Adrenal gland (tissue), 12 donors: ENCODE results near the gene RPIA. TPM values are rescaled to one million over a fixed set of nuclear protein-coding genes. Genes with fewer than 3 reads are reported as not detected.

ENCODE experiments used
- DNase-seq, 7 donors: peaks; one replicate each; pipeline ENCODE4 v3.0.0-alpha.2; 2019 to 2020
- H3K27ac ChIP-seq, 5 donors: fragments of 200-600 bp; sonication (generic) in 4 of 5; 1 replicate in 3 of 5; 2 replicates in 2 of 5; pipeline versions ENCODE4 v1.5.1 to v1.8.0; 2016 to 2020; ENCODE audit warnings: mild to moderate bottlenecking in 1 of 5
- H3K27me3 ChIP-seq: fragments of 200-600 bp; 2 replicates; pipeline ENCODE4 v1.8.0; 2021
- H3K36me3 ChIP-seq, 2 donors: fragments of 200-600 bp; replicated peaks in 1 of 2; 1 replicate in 1 of 2; 2 replicates in 1 of 2; pipeline versions ENCODE4 v1.5.1 to v1.8.0; 2018 to 2022
- H3K4me1 ChIP-seq, 2 donors: fragments of 200-600 bp; replicated peaks in 1 of 2; 1 replicate in 1 of 2; 2 replicates in 1 of 2; pipeline versions ENCODE4 v1.5.1 to v1.8.0; 2018 to 2021
- H3K4me3 ChIP-seq, 4 donors: fragments of 200-600 bp; sonication (generic) in 3 of 4; one replicate each; pipeline ENCODE4 v1.5.1; 2016 to 2018
- H3K9me3 ChIP-seq, 3 donors: fragments of 200-600 bp; sonication (generic) in 1 of 3; replicated peaks in 1 of 3; 1 replicate in 2 of 3; 2 replicates in 1 of 3; pipeline versions ENCODE4 v1.5.1 to v1.8.0; 2016 to 2021
- POLR2A ChIP-seq, 2 donors: fragments of 450-650 bp; IDR thresholded peaks; one replicate each; pipeline ENCODE4 v1.6.1; 2017; ENCODE audit warnings: antibody characterized with exemption in 2 of 2, mild to moderate bottlenecking in 2 of 2, moderate library complexity in 1 of 2
- WGBS, 4 donors: extraction: QIAGEN DNeasy Blood & Tissue Kit in 2 of 4; methylation state at CpG; one replicate each; pipeline versions ENCODE4 v1.1.5 to v1.1.7; 2013 to 2017; 5-methylcytosine and 5-hydroxymethylcytosine counted together
- intact Hi-C, 2 donors: fragments of 100-400 bp; cut with DNase I; formaldehyde crosslinking; loops; one replicate each; pipeline versions ENCODE4 v1.14.1 to v1.15.0; 2022 to 2023
- polyA plus RNA-seq, 3 donors: library from polyadenylated mRNA; stranded (reverse); fragments of 200-250 nt in 2 of 3; fragments of 350-450 nt in 1 of 3; fragmentation: Illumina TruSeq in 1 of 3; extraction: RNeasy Lipid Tissue Mini Kit (QIAGEN cat#74804) in 1 of 3; gene quantifications; one replicate each; pipeline ENCODE4 v1.2.3, GENCODE V29; 2013 to 2014
- total RNA-seq, 9 donors: library from RNA; depleted of rRNA in 4 of 9; stranded (reverse); fragments of >200 nt in 4 of 9; fragments of 120-200 nt in 1 of 9; fragmentation: NEBNext Ultra II Directional in 1 of 9; extraction: Animal tissue kit (Norgen Biotek cat#: 25700) in 1 of 9; gene quantifications; one replicate each; pipeline versions ENCODE4 v1.1.0 to v1.2.4, GENCODE V29; 2013 to 2023
- TF ChIP-seq, protein P1 (sequence below), 6 experiments: fragments of 450-650 bp in 4 of 6; fragments of 200-600 bp in 2 of 6; sonication (generic) in 1 of 6; IDR thresholded peaks; 1 replicate in 5 of 6; 2 replicates in 1 of 6; pipeline versions ENCODE4 v1.5.1 to v1.8.0; 2016 to 2021; ENCODE audit warnings: antibody characterized with exemption in 6 of 6, mild to moderate bottlenecking in 2 of 6, moderate library complexity in 1 of 6
- donor health status: healthy with polysubstance abuse.
- donor health status: Bipolar disorder and iron deficiency.
- donor health status: DM: yes; HTN: yes; CAD: no.
- donor health status: DM: no; HTN: no; CAD: no.
- donor health status: DM: no; HTN: no; CAD: no.
- donor health status: DM: yes; HTN: yes; CAD: no.

Gene RPIA
- total and polyA plus RNA-seq, 12 donors = 1.9 to 16.9 (median 11.3) TPM

GRCh38 chr2:88738271-88738670, 46.8 kb downstream of the RPIA start:
- 72 to 76% (median 73%) methylated on average over 3 of the region's 3 CpGs for WGBS, 4 donors
- H3K4me1 ChIP-seq = peaks cover 0 to 22% of the 10 kb centered on the region in 2 donors
- TF ChIP-seq, protein P1, sequence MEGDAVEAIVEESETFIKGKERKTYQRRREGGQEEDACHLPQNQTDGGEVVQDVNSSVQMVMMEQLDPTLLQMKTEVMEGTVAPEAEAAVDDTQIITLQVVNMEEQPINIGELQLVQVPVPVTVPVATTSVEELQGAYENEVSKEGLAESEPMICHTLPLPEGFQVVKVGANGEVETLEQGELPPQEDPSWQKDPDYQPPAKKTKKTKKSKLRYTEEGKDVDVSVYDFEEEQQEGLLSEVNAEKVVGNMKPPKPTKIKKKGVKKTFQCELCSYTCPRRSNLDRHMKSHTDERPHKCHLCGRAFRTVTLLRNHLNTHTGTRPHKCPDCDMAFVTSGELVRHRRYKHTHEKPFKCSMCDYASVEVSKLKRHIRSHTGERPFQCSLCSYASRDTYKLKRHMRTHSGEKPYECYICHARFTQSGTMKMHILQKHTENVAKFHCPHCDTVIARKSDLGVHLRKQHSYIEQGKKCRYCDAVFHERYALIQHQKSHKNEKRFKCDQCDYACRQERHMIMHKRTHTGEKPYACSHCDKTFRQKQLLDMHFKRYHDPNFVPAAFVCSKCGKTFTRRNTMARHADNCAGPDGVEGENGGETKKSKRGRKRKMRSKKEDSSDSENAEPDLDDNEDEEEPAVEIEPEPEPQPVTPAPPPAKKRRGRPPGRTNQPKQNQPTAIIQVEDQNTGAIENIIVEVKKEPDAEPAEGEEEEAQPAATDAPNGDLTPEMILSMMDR (IDR thresholded peaks at IDR 0.05) = no peak
- no peak for TF ChIP-seq POLR2A (IDR thresholded peaks at IDR 0.05)
- intact Hi-C loops = no loop called here
- peak overlapping the region in 2 of 5 donors; percentile 35 to 48 for H3K27ac ChIP-seq
- no peaks in the 10 kb centered on the region for H3K9me3 ChIP-seq
- no peak for DNase-seq
- no peak overlapping the region for H3K4me3 ChIP-seq
- peaks cover 0 to 8% of the 10 kb centered on the region in 2 donors for H3K36me3 ChIP-seq
- no peaks in the 10 kb centered on the region for H3K27me3 ChIP-seq

DNA sequence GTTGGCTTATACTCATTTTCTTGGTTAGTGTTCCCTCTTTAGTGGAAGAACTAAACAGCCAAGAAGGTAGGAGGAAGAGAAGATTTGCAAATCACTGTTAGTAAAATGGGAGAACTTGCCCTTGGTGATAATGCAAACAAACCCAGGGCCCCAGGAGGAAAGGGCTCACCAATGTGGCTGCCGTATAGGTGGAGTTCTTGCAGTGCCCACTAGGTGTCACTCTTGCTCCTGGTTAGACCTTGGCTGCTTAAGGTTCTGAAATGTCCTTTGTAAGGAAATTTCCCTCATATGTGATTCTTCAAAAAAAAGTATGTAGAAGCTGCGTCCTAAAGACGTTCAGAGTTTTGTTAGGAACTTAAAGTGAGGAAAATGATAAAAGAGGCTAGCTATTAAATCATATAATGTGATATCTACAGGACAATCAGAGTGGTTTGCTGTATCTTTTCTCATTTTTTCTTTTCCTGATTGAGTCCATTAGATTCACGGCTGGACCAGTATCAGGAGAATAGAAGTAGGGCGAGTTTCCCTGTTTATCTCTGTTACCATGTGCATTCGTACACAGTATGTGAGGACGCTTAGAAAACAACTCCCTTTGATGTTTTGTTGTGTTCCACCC, 48.6 kb downstream of the RPIA start:
- Histone ChIP-seq H3K36me3 (peaks cover 0 to 12% of the 10 kb centered on the region in 2 donors), H3K9me3 (no peaks in the 10 kb centered on the region), H3K4me1 (peaks cover 0 to 22% of the 10 kb centered on the region in 2 donors), H3K4me3 (no peak overlapping the region), H3K27me3 (no peaks in the 10 kb centered on the region), H3K27ac (no peak overlapping the region)
- TF ChIP-seq POLR2A (IDR thresholded peaks at IDR 0.05) = no peak
- TF ChIP-seq, protein P1 (IDR thresholded peaks at IDR 0.05) = peak; percentile 77 to 95 (median 81)
- peak; percentile 49 to 90 (median 79) for DNase-seq
- intact Hi-C loops = loop anchor here in 1 of 2 donors (10.0 kb wide), 1 partner anchor 135 kb away; no protein-coding TSS in a partner anchor
- WGBS, 4 donors = 35 to 40% (median 37%) methylated on average over 7 of the region's 7 CpGs

DNA sequence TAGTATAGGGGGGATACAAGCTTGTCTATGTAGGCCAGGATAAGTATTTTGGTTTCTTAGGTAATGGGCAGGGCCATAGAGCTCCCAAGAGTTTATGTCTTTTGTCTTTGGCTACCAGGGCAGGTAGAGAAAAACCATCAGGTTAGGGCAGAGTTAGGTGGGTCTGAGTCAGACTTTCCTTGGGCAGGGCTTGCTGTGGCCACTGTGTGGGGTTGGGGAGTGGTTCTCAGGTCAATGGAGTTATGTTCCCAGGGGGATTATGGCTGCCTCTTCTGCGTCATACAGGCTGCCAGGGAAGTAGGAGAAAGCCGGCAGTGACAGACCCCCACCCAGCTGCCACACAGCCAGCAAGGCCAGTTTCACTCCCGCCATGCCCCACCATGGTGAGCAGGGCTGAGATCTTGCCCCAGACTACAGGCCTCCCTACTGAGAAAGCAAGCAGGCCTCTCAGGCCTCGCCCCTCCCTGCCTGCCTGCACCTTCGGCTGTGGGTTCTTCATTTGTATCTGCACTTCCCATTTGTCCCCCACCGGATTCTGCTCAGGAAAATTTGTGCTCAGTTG, 55.5 kb downstream of the RPIA start:
- intact Hi-C loops = loop anchor here in 1 of 2 donors (10.0 kb wide), 1 partner anchor 128 kb away; no protein-coding TSS in a partner anchor

GRCh38 chr2:88747990-88748389, 56.5 kb downstream of the RPIA start:
- no peak for DNase-seq
- Histone ChIP-seq H3K9me3 (peaks cover 0 to 8% (median 0%) of the 10 kb centered on the region in 3 donors), H3K36me3 (peaks cover 0 to 40% of the 10 kb centered on the region in 2 donors), H3K27ac (no peak overlapping the region), H3K27me3 (no peaks in the 10 kb centered on the region), H3K4me1 (no peaks in the 10 kb centered on the region), H3K4me3 (no peak overlapping the region)
- intact Hi-C loops = loop anchor here in 1 of 2 donors (10.0 kb wide), 1 partner anchor 127 kb away; no protein-coding TSS in a partner anchor
- WGBS, 4 donors = 88 to 100% (median 93%) methylated on average over 2 of the region's 2 CpGs
- TF ChIP-seq POLR2A (IDR thresholded peaks at IDR 0.05) = no peak
- TF ChIP-seq, protein P1 (IDR thresholded peaks at IDR 0.05) = no peak

More for the DNA sequence above, 55.5 kb downstream of the RPIA start:
- no peak overlapping the region for H3K27ac ChIP-seq
- H3K4me3 ChIP-seq = no peak overlapping the region
- H3K36me3 ChIP-seq = peaks cover 0 to 39% of the 10 kb centered on the region in 2 donors
- H3K4me1 ChIP-seq = no peaks in the 10 kb centered on the region
- peaks cover 0 to 8% (median 0%) of the 10 kb centered on the region in 3 donors for H3K9me3 ChIP-seq
- no peaks in the 10 kb centered on the region for H3K27me3 ChIP-seq
- TF ChIP-seq POLR2A (IDR thresholded peaks at IDR 0.05) = no peak
- TF ChIP-seq, protein P1 (IDR thresholded peaks at IDR 0.05) = no peak
- 92 to 98% (median 97%) methylated on average over 5 to 6 of the region's 6 CpGs for WGBS, 4 donors
- DNase-seq = no peak
